Activated naive CD8-positive, alpha-beta T cell treated with anti-CD3 and anti-CD28 coated beads, Interleukin-2, amount 10 ng/mL, durations not matched to agents 7 days and 5 days (primary cell): Measurements from ENCODE around the gene LRIT1. TPM values are rescaled to one million over a fixed set of nuclear protein-coding genes. Genes with fewer than 3 reads are reported as not detected.

Experiments used
- ATAC-seq: fragments of 150-1000 bp; cut with Tn5 transposase; one replicate; pipeline ENCODE4 v1.10.0; 2021; ENCODE audit warnings: low read depth, moderate library complexity
- POLR2A ChIA-PET: fragments of 350-600 bp; sonication (Branson Sonifier 250); formaldehyde crosslinking; loops from one replicate; lab custom pipeline; 2021; ENCODE audit warnings: antibody characterized with exemption; lab: Charles Lee
- DNase-seq: peaks from one replicate; pipeline ENCODE4 v3.0.0; 2021
- H3K27ac Mint-ChIP-seq: one replicate; pipeline ENCODE4 v1.8.0; 2022; ENCODE audit warnings: mild to moderate bottlenecking, mixed read lengths
- H3K27me3 Mint-ChIP-seq: one replicate; pipeline ENCODE4 v1.8.0; 2022; ENCODE audit warnings: mild to moderate bottlenecking, moderate library complexity, mixed read lengths
- H3K36me3 Mint-ChIP-seq: one replicate; pipeline ENCODE4 v1.8.0; 2021; ENCODE audit warnings: mild to moderate bottlenecking, mixed read lengths
- H3K4me1 Mint-ChIP-seq: one replicate; pipeline ENCODE4 v1.8.0; 2021; ENCODE audit warnings: mixed read lengths
- H3K4me3 Mint-ChIP-seq: one replicate; pipeline ENCODE4 v1.8.0; 2022; ENCODE audit warnings: mild to moderate bottlenecking, moderate library complexity, mixed read lengths
- H3K9me3 Mint-ChIP-seq: one replicate; pipeline ENCODE4 v1.8.0; 2021; ENCODE audit warnings: mixed read lengths
- total RNA-seq, 2 experiments: library from RNA; stranded (reverse); gene quantifications; one replicate each; pipeline ENCODE4 v1.2.3, GENCODE V29; 2021

The LRIT1 gene
- total RNA-seq, 2 experiments from 2014 or later: not detected

GRCh38 chr10:84262190-84262956 is 21.0 kb upstream of the LRIT1 start:
- H3K4me3 Mint-ChIP-seq: no peak overlapping the region
- H3K27ac Mint-ChIP-seq: no peak overlapping the region
- DNase-seq (no peak), ATAC-seq (no peak)
- H3K36me3 Mint-ChIP-seq: no peaks in the 10 kb centered on the region
- POLR2A ChIA-PET: no interaction called here
- no peaks in the 10 kb centered on the region for H3K9me3 Mint-ChIP-seq
- H3K4me1 Mint-ChIP-seq: peaks cover 10% of the 10 kb centered on the region
- H3K27me3 Mint-ChIP-seq: peaks cover 18% of the 10 kb centered on the region

GRCh38 chr10:84261236-84261915 is 20.0 kb upstream of the LRIT1 start:
- peaks cover 13% of the 10 kb centered on the region for H3K4me1 Mint-ChIP-seq
- DNase-seq (no peak), ATAC-seq (no peak)
- H3K36me3 Mint-ChIP-seq: no peaks in the 10 kb centered on the region
- H3K27me3 Mint-ChIP-seq: peaks cover 18% of the 10 kb centered on the region
- H3K9me3 Mint-ChIP-seq: no peaks in the 10 kb centered on the region
- POLR2A ChIA-PET: no interaction called here
- H3K4me3 Mint-ChIP-seq: no peak overlapping the region
- H3K27ac Mint-ChIP-seq: no peak overlapping the region

- ATAC-seq: no peak
- no peaks in the 10 kb centered on the region for H3K36me3 Mint-ChIP-seq
- DNase-seq: no peak
- peaks cover 5% of the 10 kb centered on the region for H3K4me1 Mint-ChIP-seq
- H3K27ac Mint-ChIP-seq: no peak overlapping the region
- H3K4me3 Mint-ChIP-seq: no peak overlapping the region
- H3K27me3 Mint-ChIP-seq: peaks cover 19% of the 10 kb centered on the region
- POLR2A ChIA-PET: no interaction called here
- no peaks in the 10 kb centered on the region for H3K9me3 Mint-ChIP-seq
Measured at GRCh38 chr10:84258034-84258695, 16.8 kb upstream of the LRIT1 start.

- Mint-ChIP-seq H3K9me3 (no peaks in the 10 kb centered on the region), H3K4me3 (no peak overlapping the region), H3K36me3 (no peaks in the 10 kb centered on the region), H3K27me3 (peaks cover 16% of the 10 kb centered on the region), H3K4me1 (peaks cover 5% of the 10 kb centered on the region), H3K27ac (no peak overlapping the region)
- DNase-seq (no peak), ATAC-seq (no peak)
- POLR2A ChIA-PET: no interaction called here
Measured at GRCh38 chr10:84257343-84258020, 16.1 kb upstream of the LRIT1 start.

- Mint-ChIP-seq H3K4me3 (no peak overlapping the region), H3K27me3 (peaks cover 12% of the 10 kb centered on the region), H3K9me3 (no peaks in the 10 kb centered on the region), H3K36me3 (no peaks in the 10 kb centered on the region), H3K27ac (no peak overlapping the region), H3K4me1 (peaks cover 5% of the 10 kb centered on the region)
- POLR2A ChIA-PET: no interaction called here
- DNase-seq (peak; percentile 59), ATAC-seq (peak; percentile 58)
Measured at GRCh38 chr10:84256510-84257342, 15.4 kb upstream of the LRIT1 start.

- POLR2A ChIA-PET: no interaction called here
- ATAC-seq: no peak
Measured at GRCh38 chr10:84254552-84255478, 13.5 kb upstream of the LRIT1 start.

GRCh38 chr10:84248794-84249193 is 7.4 kb upstream of the LRIT1 start:
- Mint-ChIP-seq H3K27ac (no peak overlapping the region), H3K36me3 (no peaks in the 10 kb centered on the region), H3K4me3 (no peak overlapping the region), H3K4me1 (no peaks in the 10 kb centered on the region), H3K27me3 (peaks cover 2% of the 10 kb centered on the region), H3K9me3 (no peaks in the 10 kb centered on the region)
- no peak for DNase-seq
- ATAC-seq: no peak
- POLR2A ChIA-PET: no interaction called here

More at GRCh38 chr10:84254552-84255478, 13.5 kb upstream of the LRIT1 start:
- Mint-ChIP-seq H3K27me3 (peaks cover 12% of the 10 kb centered on the region), H3K36me3 (no peaks in the 10 kb centered on the region), H3K27ac (no peak overlapping the region), H3K4me1 (peaks cover 5% of the 10 kb centered on the region), H3K4me3 (no peak overlapping the region), H3K9me3 (no peaks in the 10 kb centered on the region)
- DNase-seq: no peak

GRCh38 chr10:84247496-84247895 is 6.2 kb upstream of the LRIT1 start:
- no peaks in the 10 kb centered on the region for H3K36me3 Mint-ChIP-seq
- no peaks in the 10 kb centered on the region for H3K9me3 Mint-ChIP-seq
- no peak overlapping the region for H3K27ac Mint-ChIP-seq
- ATAC-seq (no peak), DNase-seq (no peak)
- no peaks in the 10 kb centered on the region for H3K27me3 Mint-ChIP-seq
- POLR2A ChIA-PET: no interaction called here
- no peak overlapping the region for H3K4me3 Mint-ChIP-seq
- H3K4me1 Mint-ChIP-seq: no peaks in the 10 kb centered on the region

GRCh38 chr10:84244651-84245270 is 3.4 kb upstream of the LRIT1 start, which contains the start of gene RGR:
RGR (plus strand) TSS chr10:84245053; CDS start chr10:84245091, 38 bp downstream.
- POLR2A ChIA-PET: no interaction called here
- Mint-ChIP-seq H3K27ac (no peak within 1 kb of the TSS), H3K27me3 (peaks cover 6% of the 10 kb centered on the region), H3K4me3 (no peak within 1 kb of the TSS), H3K36me3 (no peaks in the 10 kb centered on the region), H3K9me3 (no peaks in the 10 kb centered on the region), H3K4me1 (no peaks in the 10 kb centered on the region)
- no peak for DNase-seq
- ATAC-seq: no peak

GRCh38 chr10:84243759-84244158 is 2.4 kb upstream of the LRIT1 start:
- ATAC-seq (no peak), DNase-seq (no peak)
- Mint-ChIP-seq H3K9me3 (no peaks in the 10 kb centered on the region), H3K27ac (no peak overlapping the region), H3K36me3 (no peaks in the 10 kb centered on the region), H3K27me3 (peaks cover 6% of the 10 kb centered on the region), H3K4me3 (no peak overlapping the region), H3K4me1 (no peaks in the 10 kb centered on the region)
- POLR2A ChIA-PET: no interaction called here

GRCh38 chr10:84238909-84239308 is 2.4 kb downstream of the LRIT1 start:
- H3K9me3 Mint-ChIP-seq: no peaks in the 10 kb centered on the region
- POLR2A ChIA-PET: no interaction called here
- no peaks in the 10 kb centered on the region for H3K36me3 Mint-ChIP-seq
- ATAC-seq: no peak
- H3K27ac Mint-ChIP-seq: no peak overlapping the region
- no peak for DNase-seq
- H3K27me3 Mint-ChIP-seq: peaks cover 15% of the 10 kb centered on the region
- no peak overlapping the region for H3K4me3 Mint-ChIP-seq
- H3K4me1 Mint-ChIP-seq: no peaks in the 10 kb centered on the region
